ENCODE data around the gene SH3BP2. TPM values are rescaled to one million over a fixed set of nuclear protein-coding genes. Genes with fewer than 3 reads are reported as not detected.

SH3BP2 gene
- total RNA-seq, 1 donor from 2014 or later: 85.3 TPM

DNA sequence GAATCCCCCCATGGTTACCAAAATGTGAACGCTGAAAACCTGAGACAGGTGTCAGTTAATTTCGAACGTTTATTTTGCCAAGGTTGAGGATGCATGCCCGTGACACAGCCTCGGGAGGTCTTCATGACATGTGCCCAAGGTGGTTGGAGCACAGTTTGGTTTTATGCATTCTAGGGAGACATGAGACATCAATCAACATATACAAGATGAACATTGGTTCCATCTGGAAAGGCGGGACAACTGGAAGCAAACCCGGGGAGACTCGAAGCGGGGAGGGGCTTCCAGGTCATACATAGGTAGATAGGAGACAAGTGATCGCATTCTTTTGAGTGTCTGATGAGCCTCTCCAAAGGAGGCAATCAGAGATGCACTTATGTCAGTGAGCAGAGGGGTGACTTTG is 11.0 kb upstream of the SH3BP2 start:
- no peaks in the 10 kb centered on the region for H3K4me1 Mint-ChIP-seq (ENCODE audit: low read depth, unreplicated experiment)
- no peak overlapping the region for H3K4me3 Mint-ChIP-seq (ENCODE audit: unreplicated experiment)
- TF ChIP-seq, protein P1, sequence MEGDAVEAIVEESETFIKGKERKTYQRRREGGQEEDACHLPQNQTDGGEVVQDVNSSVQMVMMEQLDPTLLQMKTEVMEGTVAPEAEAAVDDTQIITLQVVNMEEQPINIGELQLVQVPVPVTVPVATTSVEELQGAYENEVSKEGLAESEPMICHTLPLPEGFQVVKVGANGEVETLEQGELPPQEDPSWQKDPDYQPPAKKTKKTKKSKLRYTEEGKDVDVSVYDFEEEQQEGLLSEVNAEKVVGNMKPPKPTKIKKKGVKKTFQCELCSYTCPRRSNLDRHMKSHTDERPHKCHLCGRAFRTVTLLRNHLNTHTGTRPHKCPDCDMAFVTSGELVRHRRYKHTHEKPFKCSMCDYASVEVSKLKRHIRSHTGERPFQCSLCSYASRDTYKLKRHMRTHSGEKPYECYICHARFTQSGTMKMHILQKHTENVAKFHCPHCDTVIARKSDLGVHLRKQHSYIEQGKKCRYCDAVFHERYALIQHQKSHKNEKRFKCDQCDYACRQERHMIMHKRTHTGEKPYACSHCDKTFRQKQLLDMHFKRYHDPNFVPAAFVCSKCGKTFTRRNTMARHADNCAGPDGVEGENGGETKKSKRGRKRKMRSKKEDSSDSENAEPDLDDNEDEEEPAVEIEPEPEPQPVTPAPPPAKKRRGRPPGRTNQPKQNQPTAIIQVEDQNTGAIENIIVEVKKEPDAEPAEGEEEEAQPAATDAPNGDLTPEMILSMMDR (IDR thresholded peaks at IDR 0.05; ENCODE audit: partially characterized antibody, unreplicated experiment): no peak
- H3K9me3 Mint-ChIP-seq (ENCODE audit: unreplicated experiment): no peaks in the 10 kb centered on the region
- no peak overlapping the region for H3K27ac Mint-ChIP-seq (ENCODE audit: unreplicated experiment)
- no peak for DNase-seq
- H3K36me3 Mint-ChIP-seq (ENCODE audit: unreplicated experiment): peaks cover 9% of the 10 kb centered on the region
- no peaks in the 10 kb centered on the region for H3K27me3 Mint-ChIP-seq (ENCODE audit: unreplicated experiment)

DNA sequence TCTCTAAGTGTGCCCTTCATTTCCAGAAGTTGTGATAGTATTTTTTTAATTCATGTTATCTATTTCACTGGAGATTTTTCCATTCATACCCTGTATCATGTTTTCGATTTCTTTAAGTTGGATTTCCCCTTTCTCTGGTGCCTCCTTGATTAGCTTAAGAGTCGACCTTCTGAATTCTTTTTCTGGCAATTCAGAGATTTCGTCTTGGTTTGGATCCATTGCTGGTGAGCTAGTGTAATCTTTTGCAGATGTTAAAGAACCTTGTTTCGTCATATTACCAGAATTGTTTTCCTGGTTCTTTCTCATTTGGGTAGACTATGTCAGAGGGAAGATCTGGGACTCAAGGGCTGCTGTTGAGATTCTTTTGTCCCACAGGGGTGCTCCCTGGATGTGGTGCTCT is 9.1 kb upstream of the SH3BP2 start:
- Mint-ChIP-seq H3K4me3 (ENCODE audit: unreplicated experiment) (no peak overlapping the region), H3K36me3 (ENCODE audit: unreplicated experiment) (peaks cover 9% of the 10 kb centered on the region), H3K4me1 (ENCODE audit: low read depth, unreplicated experiment) (no peaks in the 10 kb centered on the region), H3K27me3 (ENCODE audit: unreplicated experiment) (no peaks in the 10 kb centered on the region), H3K27ac (ENCODE audit: unreplicated experiment) (no peak overlapping the region), H3K9me3 (ENCODE audit: unreplicated experiment) (no peaks in the 10 kb centered on the region)
- no peak for DNase-seq
- TF ChIP-seq, protein P1 (IDR thresholded peaks at IDR 0.05; ENCODE audit: partially characterized antibody, unreplicated experiment): no peak

DNA sequence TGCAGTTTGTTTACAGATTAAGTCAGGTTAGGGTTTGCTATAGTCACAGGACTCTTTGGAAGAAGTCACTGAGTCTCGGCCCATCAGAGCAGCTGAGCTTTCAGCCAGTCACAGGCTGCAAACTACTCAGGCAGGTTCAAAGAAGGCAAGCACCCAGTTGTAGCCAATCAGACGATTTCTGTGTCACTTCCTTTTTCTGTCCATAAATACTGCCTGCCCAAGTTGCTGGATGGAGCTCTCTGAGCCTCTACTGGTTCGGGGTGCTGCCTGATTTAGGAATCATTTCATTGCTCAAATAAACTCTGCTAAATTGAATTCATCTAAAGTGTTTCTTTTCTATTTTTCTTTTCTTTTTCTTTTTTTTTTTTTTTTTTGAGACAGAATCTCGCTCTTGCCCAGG is 7.3 kb upstream of the SH3BP2 start:
- H3K9me3 Mint-ChIP-seq (ENCODE audit: unreplicated experiment): peaks cover 3% of the 10 kb centered on the region
- peaks cover under 1% of the 10 kb centered on the region for H3K4me1 Mint-ChIP-seq (ENCODE audit: low read depth, unreplicated experiment)
- no peak overlapping the region for H3K27ac Mint-ChIP-seq (ENCODE audit: unreplicated experiment)
- no peak overlapping the region for H3K4me3 Mint-ChIP-seq (ENCODE audit: unreplicated experiment)
- H3K36me3 Mint-ChIP-seq (ENCODE audit: unreplicated experiment): peaks cover 9% of the 10 kb centered on the region
- TF ChIP-seq, protein P1 (IDR thresholded peaks at IDR 0.05; ENCODE audit: partially characterized antibody, unreplicated experiment): no peak
- no peak for DNase-seq
- H3K27me3 Mint-ChIP-seq (ENCODE audit: unreplicated experiment): peaks cover 2% of the 10 kb centered on the region

DNA sequence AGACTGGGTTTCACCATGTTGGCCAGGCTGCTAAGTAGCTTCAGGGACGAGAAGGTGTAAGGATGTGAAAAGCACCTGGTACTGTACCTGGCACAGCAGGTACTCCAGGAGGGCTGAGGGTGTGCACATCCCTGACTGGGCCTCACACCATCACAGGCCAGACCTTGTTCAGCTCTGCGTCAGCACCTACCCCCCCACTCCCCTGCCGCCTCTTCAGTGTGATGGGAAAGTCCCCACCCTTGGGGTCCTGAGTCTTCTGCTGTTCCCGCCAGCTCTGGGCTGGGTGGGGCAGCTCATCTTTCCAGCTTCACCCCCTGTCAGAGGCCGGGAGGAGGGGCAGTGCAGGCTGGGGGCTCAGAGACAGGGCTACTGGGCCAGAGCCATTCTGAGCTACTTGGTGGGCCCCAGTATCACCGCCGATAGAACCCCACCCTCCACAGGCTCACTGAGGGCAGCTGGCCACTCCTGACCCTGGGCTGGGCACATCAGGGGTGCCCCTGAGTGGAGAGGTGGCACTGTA is 6.7 kb upstream of the SH3BP2 start:
- DNase-seq: no peak
- TF ChIP-seq, protein P1 (IDR thresholded peaks at IDR 0.05; ENCODE audit: partially characterized antibody, unreplicated experiment): no peak
- no peak overlapping the region for H3K4me3 Mint-ChIP-seq (ENCODE audit: unreplicated experiment)
- H3K27ac Mint-ChIP-seq (ENCODE audit: unreplicated experiment): no peak overlapping the region
- peaks cover 9% of the 10 kb centered on the region for H3K36me3 Mint-ChIP-seq (ENCODE audit: unreplicated experiment)
- peaks cover 3% of the 10 kb centered on the region for H3K9me3 Mint-ChIP-seq (ENCODE audit: unreplicated experiment)
- H3K27me3 Mint-ChIP-seq (ENCODE audit: unreplicated experiment): peaks cover 2% of the 10 kb centered on the region
- peaks cover 2% of the 10 kb centered on the region for H3K4me1 Mint-ChIP-seq (ENCODE audit: low read depth, unreplicated experiment)

DNA sequence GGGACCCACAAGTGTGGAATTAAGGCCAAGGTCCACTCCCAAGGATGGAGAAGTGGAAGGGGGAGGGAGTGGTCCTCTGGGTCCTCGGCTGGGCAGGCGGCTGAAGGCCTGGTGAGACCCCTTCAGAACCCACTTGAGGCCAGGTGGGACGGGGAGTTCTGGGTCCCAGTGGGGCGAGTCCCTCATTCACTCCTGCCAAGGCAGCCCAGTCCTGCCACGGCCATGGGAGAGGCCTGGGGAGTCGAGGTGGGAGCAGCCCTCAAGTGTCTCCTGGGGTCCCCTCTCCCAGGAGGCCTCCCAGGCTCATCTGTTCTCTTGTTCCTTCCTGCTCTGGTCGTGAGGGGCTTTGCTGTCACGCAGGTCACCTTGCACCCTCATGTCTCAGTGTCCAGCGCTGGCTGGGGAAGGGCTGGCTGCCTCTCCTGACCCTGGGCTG is 6.1 kb upstream of the SH3BP2 start:
- DNase-seq: no peak
- TF ChIP-seq, protein P1 (IDR thresholded peaks at IDR 0.05; ENCODE audit: partially characterized antibody, unreplicated experiment): no peak
- peaks cover 9% of the 10 kb centered on the region for H3K36me3 Mint-ChIP-seq (ENCODE audit: unreplicated experiment)
- H3K27ac Mint-ChIP-seq (ENCODE audit: unreplicated experiment): no peak overlapping the region
- no peak overlapping the region for H3K4me3 Mint-ChIP-seq (ENCODE audit: unreplicated experiment)
- H3K27me3 Mint-ChIP-seq (ENCODE audit: unreplicated experiment): peaks cover 6% of the 10 kb centered on the region
- H3K4me1 Mint-ChIP-seq (ENCODE audit: low read depth, unreplicated experiment): peaks cover 2% of the 10 kb centered on the region
- peaks cover 3% of the 10 kb centered on the region for H3K9me3 Mint-ChIP-seq (ENCODE audit: unreplicated experiment)
